Astrocyte (in vitro differentiated cells and primary cell): ENCODE data around the gene SCYGR3. TPM values are rescaled to one million over a fixed set of nuclear protein-coding genes. Genes with fewer than 3 reads are reported as not detected.

Experiments used
- DNase-seq: peaks from one replicate; pipeline ENCODE4 v3.0.0-alpha.2; 2010; ENCODE audit warnings: low read depth
- FAIRE-seq: peaks from 2 replicates; lab custom pipeline; 2011; peaks lifted over from hg19 to GRCh38; lab: Jason Lieb, UNC
- H2AFZ ChIP-seq: 2 replicates; pipeline ENCODE4 v1.6.0; 2012; ENCODE audit warnings: low read depth, low read length, inconsistent platforms
- H3K27ac ChIP-seq: 2 replicates; pipeline ENCODE4 v1.5.1; 2011; ENCODE audit warnings: low read depth, low read length, inconsistent platforms
- H3K27me3 ChIP-seq: 2 replicates; pipeline ENCODE4 v1.6.0; 2011; ENCODE audit warnings: low read length, inconsistent platforms; ENCODE audit not compliant: insufficient read depth
- H3K36me3 ChIP-seq: 2 replicates; pipeline ENCODE4 v1.5.1; 2011; ENCODE audit warnings: low read length, inconsistent platforms; ENCODE audit not compliant: insufficient read depth
- H3K4me1 ChIP-seq: 2 replicates; pipeline ENCODE4 v1.5.1; 2011; ENCODE audit warnings: low read length, inconsistent platforms; ENCODE audit not compliant: insufficient read depth
- H3K4me2 ChIP-seq: 2 replicates; pipeline ENCODE4 v1.6.0; 2012; ENCODE audit warnings: low read length, inconsistent platforms
- H3K4me3 ChIP-seq: 2 replicates; pipeline ENCODE4 v1.5.1; 2011; ENCODE audit warnings: low read depth, mild to moderate bottlenecking, low read length, inconsistent platforms; ENCODE audit not compliant: insufficient read depth
- H3K79me2 ChIP-seq: 2 replicates; pipeline ENCODE4 v1.6.0; 2012; ENCODE audit warnings: mild to moderate bottlenecking, low read length, inconsistent platforms; ENCODE audit not compliant: insufficient read depth
- H3K9ac ChIP-seq: 2 replicates; pipeline ENCODE4 v1.6.0; 2012; ENCODE audit warnings: mild to moderate bottlenecking, low read length, inconsistent platforms
- H3K9me3 ChIP-seq: 2 replicates; pipeline ENCODE4 v1.5.1; 2012; ENCODE audit warnings: low read depth, mild to moderate bottlenecking, low read length, inconsistent platforms; ENCODE audit not compliant: insufficient read depth
- H4K20me1 ChIP-seq: 2 replicates; pipeline ENCODE4 v1.6.0; 2012; ENCODE audit warnings: low read length, inconsistent platforms; ENCODE audit not compliant: insufficient read depth
- H3K27ac Mint-ChIP-seq: one replicate; pipeline ENCODE4 v1.8.0; 2021; ENCODE audit warnings: mild to moderate bottlenecking, mixed read lengths; ENCODE audit not compliant: unreplicated experiment
- H3K27me3 Mint-ChIP-seq: one replicate; pipeline ENCODE4 v1.8.0; 2021; ENCODE audit warnings: low read depth, mixed read lengths; ENCODE audit not compliant: unreplicated experiment
- H3K36me3 Mint-ChIP-seq: one replicate; pipeline ENCODE4 v1.8.0; 2021; ENCODE audit warnings: low read depth, mixed read lengths; ENCODE audit not compliant: unreplicated experiment
- H3K4me1 Mint-ChIP-seq: one replicate; pipeline ENCODE4 v1.8.0; 2021; ENCODE audit warnings: low read depth, mixed read lengths; ENCODE audit not compliant: unreplicated experiment
- H3K4me3 Mint-ChIP-seq: one replicate; pipeline ENCODE4 v1.8.0; 2021; ENCODE audit warnings: mild to moderate bottlenecking, moderate library complexity, mixed read lengths; ENCODE audit not compliant: unreplicated experiment
- H3K9me3 Mint-ChIP-seq: one replicate; pipeline ENCODE4 v1.8.0; 2021; ENCODE audit warnings: mild to moderate bottlenecking, mixed read lengths; ENCODE audit not compliant: unreplicated experiment
- EZH2 ChIP-seq: IDR thresholded peaks from 2 replicates; pipeline ENCODE4 v1.6.1; 2012; ENCODE audit warnings: mild to moderate bottlenecking, low read length, inconsistent platforms; ENCODE audit not compliant: insufficient read depth
- total RNA-seq: library from RNA; stranded (reverse); gene quantifications from 2 replicates; pipeline ENCODE4 v1.2.1, GENCODE V29; 2021
- TF ChIP-seq, protein P1 (sequence below): IDR thresholded peaks from 2 replicates; pipeline ENCODE4 v1.5.1; 2011; ENCODE audit warnings: low read depth, mild to moderate bottlenecking, inconsistent platforms, low read length, moderate library complexity; ENCODE audit not compliant: insufficient read depth

The SCYGR3 gene
- total RNA-seq, 1 donor from 2014 or later, result not detected

DNA sequence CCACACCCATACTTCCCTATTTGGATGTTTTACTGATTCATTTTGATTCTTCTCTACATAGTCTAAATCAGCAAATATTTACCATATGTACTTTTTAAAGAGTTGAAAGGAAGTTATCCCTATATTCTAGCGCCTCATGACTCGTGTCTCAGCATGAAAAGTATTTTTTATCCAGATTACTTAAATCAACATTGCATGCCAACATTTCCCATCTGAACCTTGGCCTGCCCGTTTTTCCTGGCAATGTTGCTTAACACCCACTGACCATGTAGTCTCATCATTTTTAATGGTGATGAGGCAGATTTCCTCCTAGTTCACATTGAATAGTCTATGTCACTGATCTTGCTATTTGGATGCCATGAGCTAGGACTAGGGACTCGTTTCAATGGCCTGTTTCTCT, 38.8 kb upstream of the SCYGR3 start:
- H3K4me1 Mint-ChIP-seq, result peaks cover 5% of the 10 kb centered on the region
- no peak for TF ChIP-seq EZH2
- TF ChIP-seq, protein P1, sequence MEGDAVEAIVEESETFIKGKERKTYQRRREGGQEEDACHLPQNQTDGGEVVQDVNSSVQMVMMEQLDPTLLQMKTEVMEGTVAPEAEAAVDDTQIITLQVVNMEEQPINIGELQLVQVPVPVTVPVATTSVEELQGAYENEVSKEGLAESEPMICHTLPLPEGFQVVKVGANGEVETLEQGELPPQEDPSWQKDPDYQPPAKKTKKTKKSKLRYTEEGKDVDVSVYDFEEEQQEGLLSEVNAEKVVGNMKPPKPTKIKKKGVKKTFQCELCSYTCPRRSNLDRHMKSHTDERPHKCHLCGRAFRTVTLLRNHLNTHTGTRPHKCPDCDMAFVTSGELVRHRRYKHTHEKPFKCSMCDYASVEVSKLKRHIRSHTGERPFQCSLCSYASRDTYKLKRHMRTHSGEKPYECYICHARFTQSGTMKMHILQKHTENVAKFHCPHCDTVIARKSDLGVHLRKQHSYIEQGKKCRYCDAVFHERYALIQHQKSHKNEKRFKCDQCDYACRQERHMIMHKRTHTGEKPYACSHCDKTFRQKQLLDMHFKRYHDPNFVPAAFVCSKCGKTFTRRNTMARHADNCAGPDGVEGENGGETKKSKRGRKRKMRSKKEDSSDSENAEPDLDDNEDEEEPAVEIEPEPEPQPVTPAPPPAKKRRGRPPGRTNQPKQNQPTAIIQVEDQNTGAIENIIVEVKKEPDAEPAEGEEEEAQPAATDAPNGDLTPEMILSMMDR, result no peak
- Histone ChIP-seq H3K4me3 (no peak overlapping the region), H3K9ac (no peak overlapping the region), H3K27ac (no peak overlapping the region), H3K4me2 (no peak overlapping the region), H3K79me2 (no peaks in the 10 kb centered on the region), H4K20me1 (no peaks in the 10 kb centered on the region), H3K27me3 (no peaks in the 10 kb centered on the region), H2AFZ (no peak overlapping the region), H3K4me1 (peaks cover 7% of the 10 kb centered on the region), H3K36me3 (no peaks in the 10 kb centered on the region), H3K9me3 (no peaks in the 10 kb centered on the region)
- DNase-seq, result peak; percentile 15
- no peak overlapping the region for H3K27ac Mint-ChIP-seq
- no peaks in the 10 kb centered on the region for H3K27me3 Mint-ChIP-seq
- peaks cover 2% of the 10 kb centered on the region for H3K9me3 Mint-ChIP-seq
- H3K36me3 Mint-ChIP-seq, result no peaks in the 10 kb centered on the region
- no peak overlapping the region for H3K4me3 Mint-ChIP-seq
- FAIRE-seq, result no peak

DNA sequence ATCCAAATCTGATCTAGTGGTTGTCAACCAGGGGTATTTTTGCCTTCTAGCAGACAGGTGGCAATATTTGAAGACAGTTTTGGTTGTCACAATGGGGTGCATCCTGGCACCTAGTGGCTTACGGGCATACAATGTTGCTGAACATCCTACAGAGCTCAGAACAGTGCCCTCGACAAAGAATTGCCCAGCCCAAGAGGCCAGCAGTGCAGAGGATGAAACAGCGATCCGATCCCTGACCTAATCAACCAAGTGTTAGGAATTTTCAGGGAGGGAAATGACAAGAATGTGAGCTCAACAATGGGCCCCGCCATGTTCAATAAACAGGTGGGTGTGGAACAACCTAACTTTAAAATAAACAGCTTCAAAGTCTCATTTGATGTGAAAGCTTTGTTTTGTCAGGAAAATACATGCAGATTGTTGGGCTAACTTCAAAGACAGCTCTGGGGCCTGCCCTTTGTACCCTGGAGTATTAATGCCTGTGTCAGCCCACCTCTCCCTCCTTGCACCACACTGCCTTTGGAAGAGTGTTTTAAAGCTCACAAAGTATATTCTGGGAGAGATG, 29.4 kb upstream of the SCYGR3 start:
- H4K20me1 ChIP-seq, result no peaks in the 10 kb centered on the region
- no peak for DNase-seq
- H3K9ac ChIP-seq, result no peak overlapping the region
- H3K27me3 ChIP-seq, result no peaks in the 10 kb centered on the region
- no peaks in the 10 kb centered on the region for H3K36me3 ChIP-seq
- TF ChIP-seq, protein P1, result no peak
- TF ChIP-seq EZH2, result no peak
- Mint-ChIP-seq H3K36me3 (no peaks in the 10 kb centered on the region), H3K4me1 (peaks cover 7% of the 10 kb centered on the region), H3K27ac (no peak overlapping the region), H3K27me3 (no peaks in the 10 kb centered on the region), H3K9me3 (no peaks in the 10 kb centered on the region), H3K4me3 (no peak overlapping the region)
- H3K4me3 ChIP-seq, result no peak overlapping the region
- no peak for FAIRE-seq
- H3K27ac ChIP-seq, result no peak overlapping the region
- peaks cover 6% of the 10 kb centered on the region for H3K4me1 ChIP-seq
- H3K4me2 ChIP-seq, result no peak overlapping the region
- no peaks in the 10 kb centered on the region for H3K79me2 ChIP-seq
- H2AFZ ChIP-seq, result no peak overlapping the region
- no peaks in the 10 kb centered on the region for H3K9me3 ChIP-seq

- H3K4me2 ChIP-seq, result peak overlapping the region; percentile 46
- H3K27ac Mint-ChIP-seq, result no peak overlapping the region
- TF ChIP-seq, protein P1, result no peak
- TF ChIP-seq EZH2, result no peak
Measured at GRCh38 chr2:227642656-227643055, 28.0 kb upstream of the SCYGR3 start.

More at GRCh38 chr2:227642656-227643055, 28.0 kb upstream of the SCYGR3 start:
- Histone ChIP-seq H3K9ac (no peak overlapping the region), H3K9me3 (no peaks in the 10 kb centered on the region), H3K79me2 (no peaks in the 10 kb centered on the region), H4K20me1 (no peaks in the 10 kb centered on the region), H2AFZ (no peak overlapping the region), H3K27me3 (no peaks in the 10 kb centered on the region), H3K4me1 (peaks cover 6% of the 10 kb centered on the region), H3K36me3 (no peaks in the 10 kb centered on the region), H3K4me3 (no peak overlapping the region), H3K27ac (no peak overlapping the region)
- Mint-ChIP-seq H3K4me3 (no peak overlapping the region), H3K27me3 (no peaks in the 10 kb centered on the region), H3K9me3 (no peaks in the 10 kb centered on the region), H3K36me3 (no peaks in the 10 kb centered on the region), H3K4me1 (peaks cover 7% of the 10 kb centered on the region)
- DNase-seq (peak; percentile 71), FAIRE-seq (no peak)
